ENCODE results near the gene COL15A1.
"Not testable (repeated sequence)": the region's sequence is repeated elsewhere in the genome, so short reads cannot be mapped to it uniquely, and the experiment has no call there.

- TF ChIP-seq EZH2 (IDR thresholded peaks at IDR 0.05; ENCODE audit: borderline replicate concordance, low read length): not testable (repeated sequence)
- TF ChIP-seq, protein P1, sequence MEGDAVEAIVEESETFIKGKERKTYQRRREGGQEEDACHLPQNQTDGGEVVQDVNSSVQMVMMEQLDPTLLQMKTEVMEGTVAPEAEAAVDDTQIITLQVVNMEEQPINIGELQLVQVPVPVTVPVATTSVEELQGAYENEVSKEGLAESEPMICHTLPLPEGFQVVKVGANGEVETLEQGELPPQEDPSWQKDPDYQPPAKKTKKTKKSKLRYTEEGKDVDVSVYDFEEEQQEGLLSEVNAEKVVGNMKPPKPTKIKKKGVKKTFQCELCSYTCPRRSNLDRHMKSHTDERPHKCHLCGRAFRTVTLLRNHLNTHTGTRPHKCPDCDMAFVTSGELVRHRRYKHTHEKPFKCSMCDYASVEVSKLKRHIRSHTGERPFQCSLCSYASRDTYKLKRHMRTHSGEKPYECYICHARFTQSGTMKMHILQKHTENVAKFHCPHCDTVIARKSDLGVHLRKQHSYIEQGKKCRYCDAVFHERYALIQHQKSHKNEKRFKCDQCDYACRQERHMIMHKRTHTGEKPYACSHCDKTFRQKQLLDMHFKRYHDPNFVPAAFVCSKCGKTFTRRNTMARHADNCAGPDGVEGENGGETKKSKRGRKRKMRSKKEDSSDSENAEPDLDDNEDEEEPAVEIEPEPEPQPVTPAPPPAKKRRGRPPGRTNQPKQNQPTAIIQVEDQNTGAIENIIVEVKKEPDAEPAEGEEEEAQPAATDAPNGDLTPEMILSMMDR (conservative IDR thresholded peaks at IDR 0.05 in 1 of 2, IDR thresholded peaks at IDR 0.05 in 1 of 2; ENCODE audit: extremely low read depth in 1 of 2, insufficient read depth in 1 of 2, low read depth in 1 of 2, low read length in 2 of 2): not testable (repeated sequence)
These were observed 41.9 kb upstream of the COL15A1 start for GRCh38 chr9:98901843-98902242.
